ENCODE measurements around the gene NAP1L5. TPM values are rescaled to one million over a fixed set of nuclear protein-coding genes. Genes with fewer than 3 reads are reported as not detected.

Gene NAP1L5
- total RNA-seq, 1 donor from 2014 or later, result 36.2 TPM

- no peak for DNase-seq
These were observed 37.8 kb downstream of the NAP1L5 start for GRCh38 chr4:88659890-88660208.

- no peak for DNase-seq
These were observed 38.4 kb downstream of the NAP1L5 start for GRCh38 chr4:88659055-88659889.

- no peak for DNase-seq
These were observed 42.4 kb downstream of the NAP1L5 start for GRCh38 chr4:88655226-88655625.

DNA sequence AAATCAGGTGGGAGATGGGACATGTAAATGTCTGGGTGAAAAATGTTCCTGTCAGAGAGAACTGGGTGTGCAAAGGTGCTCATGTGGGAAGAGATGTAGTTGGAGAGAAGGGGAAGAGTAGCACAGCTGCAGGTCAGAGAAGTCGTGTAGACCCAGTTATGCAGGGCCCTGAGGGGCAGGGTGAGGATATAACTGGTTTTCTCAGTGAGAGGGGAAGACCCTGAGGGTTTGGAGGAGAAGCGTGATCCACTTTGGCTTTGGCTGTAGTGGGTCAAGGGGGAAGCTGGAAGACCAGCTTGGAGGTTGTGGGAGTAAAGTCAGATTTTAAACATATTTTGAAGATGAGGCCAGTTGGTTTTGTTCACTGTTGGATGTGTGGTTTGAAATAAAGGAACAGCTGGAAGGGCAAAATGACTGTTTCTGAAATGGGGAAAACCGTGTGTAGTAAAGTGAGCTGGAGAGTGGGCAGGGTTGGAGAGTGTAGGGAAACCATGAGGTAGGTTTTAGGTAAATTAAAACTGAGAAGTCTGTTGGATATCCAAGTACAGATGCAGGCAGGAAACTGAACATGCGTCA is 44.2 kb downstream of the NAP1L5 start:
- no peak for DNase-seq

DNA sequence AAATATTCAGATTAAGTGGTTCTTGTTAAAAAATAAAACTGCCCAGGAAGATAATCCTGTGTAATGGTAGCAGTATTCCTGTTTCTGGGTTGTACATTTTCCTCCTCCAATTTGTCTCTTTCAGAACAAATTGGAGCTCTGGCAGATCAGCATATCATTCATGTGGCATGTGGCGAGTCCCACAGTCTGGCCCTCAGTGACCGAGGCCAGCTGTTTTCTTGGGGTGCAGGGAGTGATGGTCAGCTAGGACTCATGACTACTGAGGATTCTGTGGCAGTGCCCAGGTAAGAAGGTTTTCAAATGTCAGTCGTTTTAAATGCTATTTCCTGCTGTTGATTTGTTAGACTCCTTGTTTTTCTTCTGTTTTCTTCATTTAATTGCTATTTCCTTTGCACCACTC is 47.9 kb downstream of the NAP1L5 start:
- DNase-seq, result no peak

GRCh38 chr4:88646528-88647280 is 50.9 kb downstream of the NAP1L5 start:
- no peak for DNase-seq

- no peak for DNase-seq
These were observed 51.6 kb downstream of the NAP1L5 start for GRCh38 chr4:88645994-88646393.

Small RNA genes lying within 50 kb of the gene (small RNA-seq; reads per million reads assigned to genes)
- gene RF02115 (not detected), gene RNU6-33P (0.09 reads per million)

Other genes starting within 250 kb of the NAP1L5 start
- 2.5 TPM for gene HERC5, start 240.7 kb downstream of the NAP1L5 start, total RNA-seq
- gene PYURF, start 174.1 kb downstream of the NAP1L5 start, total RNA-seq, result 70.8 TPM
- gene HERC3, start 105.3 kb downstream of the NAP1L5 start, total RNA-seq, result 68.9 TPM